Nephron progenitor cell (in vitro differentiated cells): ENCODE data around the gene KIF24.

Experiments
- DNase-seq: peaks from one replicate; pipeline ENCODE4 v3.0.0; 2021
- H3K27ac Mint-ChIP-seq: 2 replicates; pipeline ENCODE4 v1.8.0; 2021; ENCODE audit warnings: mild to moderate bottlenecking, moderate library complexity, mixed read lengths
- H3K27me3 Mint-ChIP-seq: 2 replicates; pipeline ENCODE4 v1.8.0; 2021; ENCODE audit warnings: mild to moderate bottlenecking, low read depth, mixed read lengths; ENCODE audit not compliant: poor library complexity
- H3K36me3 Mint-ChIP-seq: 2 replicates; pipeline ENCODE4 v1.8.0; 2021; ENCODE audit warnings: low read depth, mixed read lengths
- H3K4me1 Mint-ChIP-seq: 2 replicates; pipeline ENCODE4 v1.8.0; 2021; ENCODE audit warnings: mixed read lengths
- H3K4me3 Mint-ChIP-seq: 2 replicates; pipeline ENCODE4 v1.8.0; 2021; ENCODE audit warnings: mild to moderate bottlenecking, moderate library complexity, mixed read lengths
- H3K9me3 Mint-ChIP-seq: 2 replicates; pipeline ENCODE4 v1.8.0; 2021; ENCODE audit warnings: mild to moderate bottlenecking, moderate library complexity, mixed read lengths
- CTCF ChIP-seq: fragments of 200-600 bp; sonication (generic); IDR thresholded peaks from 2 replicates; pipeline ENCODE4 v1.5.0; 2021; ENCODE audit warnings: antibody characterized with exemption

The KIF24 gene

GRCh38 chr9:34333836-34334235 lies 4.8 kb upstream of the KIF24 start:
- TF ChIP-seq CTCF, result no peak
- no peaks in the 10 kb centered on the region for H3K36me3 Mint-ChIP-seq
- no peak overlapping the region for H3K27ac Mint-ChIP-seq
- no peak for DNase-seq
- H3K9me3 Mint-ChIP-seq, result no peaks in the 10 kb centered on the region
- H3K27me3 Mint-ChIP-seq, result peaks cover 2% of the 10 kb centered on the region
- H3K4me3 Mint-ChIP-seq, result no peak overlapping the region
- H3K4me1 Mint-ChIP-seq, result peaks cover 45% of the 10 kb centered on the region

DNA sequence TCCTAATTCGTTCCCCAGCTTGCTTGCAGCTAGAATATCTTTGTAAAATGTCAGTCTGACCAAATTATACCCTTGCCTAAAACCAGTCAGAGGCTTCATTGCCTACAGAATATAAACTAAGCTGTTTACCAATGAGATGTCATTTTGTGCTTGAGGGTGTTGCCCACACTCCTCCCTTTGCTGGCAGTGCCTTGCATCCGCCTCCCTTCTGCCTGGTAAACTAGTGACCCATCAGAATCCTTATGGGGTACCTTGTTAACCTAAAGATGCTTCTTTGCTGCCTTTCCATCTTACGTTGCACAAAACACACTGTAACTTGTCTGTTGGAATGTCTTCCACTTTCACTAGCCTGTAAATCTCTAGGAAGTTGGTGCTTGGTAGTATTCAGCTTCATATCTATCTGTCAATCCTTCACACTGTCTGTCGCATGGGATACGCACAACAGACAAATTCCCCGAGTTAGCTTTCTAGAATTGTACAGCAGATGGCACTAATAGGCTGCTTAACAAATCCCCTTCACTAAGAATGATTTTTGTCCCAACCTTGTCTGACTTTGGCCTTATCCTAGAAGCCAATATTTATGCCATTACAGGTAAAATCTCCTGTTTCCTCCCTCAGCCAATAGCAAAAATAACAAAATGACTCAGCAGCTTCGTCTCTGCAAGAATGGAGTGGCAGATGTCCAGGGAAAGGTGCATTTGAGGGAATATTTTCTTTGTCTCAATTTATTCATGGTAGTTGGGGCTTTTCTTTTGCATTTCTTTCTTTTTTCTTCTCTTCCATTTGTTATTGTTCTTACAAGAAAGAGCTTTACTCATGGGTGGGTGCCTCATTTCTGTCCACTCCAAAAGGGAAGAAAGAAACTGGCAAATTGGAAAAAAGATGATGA lies 3.3 kb upstream of the KIF24 start:
- TF ChIP-seq CTCF, result peak; percentile 47
- H3K36me3 Mint-ChIP-seq, result no peaks in the 10 kb centered on the region
- H3K4me3 Mint-ChIP-seq, result peak overlapping the region; percentile 22
- H3K4me1 Mint-ChIP-seq, result peaks cover 55% of the 10 kb centered on the region
- no peaks in the 10 kb centered on the region for H3K9me3 Mint-ChIP-seq
- H3K27ac Mint-ChIP-seq, result peak overlapping the region; percentile 60
- DNase-seq, result no peak
- peaks cover 2% of the 10 kb centered on the region for H3K27me3 Mint-ChIP-seq

GRCh38 chr9:34331196-34331595 lies 2.1 kb upstream of the KIF24 start:
- Mint-ChIP-seq H3K9me3 (no peaks in the 10 kb centered on the region), H3K27ac (no peak overlapping the region), H3K36me3 (no peaks in the 10 kb centered on the region), H3K4me3 (peak overlapping the region; percentile 46), H3K27me3 (peaks cover 2% of the 10 kb centered on the region), H3K4me1 (peaks cover 65% of the 10 kb centered on the region)
- no peak for DNase-seq
- no peak for TF ChIP-seq CTCF

- H3K4me1 Mint-ChIP-seq, result peaks cover 47% of the 10 kb centered on the region
- no peak for DNase-seq
- no peak for TF ChIP-seq CTCF
- no peaks in the 10 kb centered on the region for H3K36me3 Mint-ChIP-seq
- peaks cover 2% of the 10 kb centered on the region for H3K27me3 Mint-ChIP-seq
- no peaks in the 10 kb centered on the region for H3K9me3 Mint-ChIP-seq
- peak overlapping the region; percentile 99 for H3K4me3 Mint-ChIP-seq
- peak overlapping the region; percentile 99 for H3K27ac Mint-ChIP-seq
Observed at GRCh38 chr9:34328500-34328986, 525 bp downstream of the KIF24 start.

GRCh38 chr9:34326690-34327089 lies 2.4 kb downstream of the KIF24 start:
- Mint-ChIP-seq H3K4me1 (peaks cover 35% of the 10 kb centered on the region), H3K27me3 (peaks cover 2% of the 10 kb centered on the region), H3K36me3 (no peaks in the 10 kb centered on the region), H3K4me3 (peak overlapping the region; percentile 55), H3K27ac (no peak overlapping the region), H3K9me3 (no peaks in the 10 kb centered on the region)
- DNase-seq, result no peak
- TF ChIP-seq CTCF, result no peak
